Thyroid gland (tissue), 4 donors: ENCODE results near the gene PFN3. TPM values are rescaled to one million over a fixed set of nuclear protein-coding genes. Genes with fewer than 3 reads are reported as not detected.

Experiments used
- DNase-seq, 2 donors: peaks; one replicate each; pipeline ENCODE4 v3.0.0-alpha.2; 2019
- H3K27ac ChIP-seq, 3 donors: fragments of 200-600 bp; sonication (generic); 1 replicate in 2 of 3; 2 replicates in 1 of 3; pipeline ENCODE4 v1.5.1; 2016 to 2019; ENCODE audit warnings: mild to moderate bottlenecking in 1 of 3, moderate library complexity in 1 of 3
- H3K27me3 ChIP-seq: fragments of 200-600 bp; sonication (generic); one replicate; pipeline ENCODE4 v1.5.1; 2019
- H3K36me3 ChIP-seq, 2 donors: fragments of 200-600 bp; sonication (generic); one replicate each; pipeline ENCODE4 v1.5.1; 2016 to 2019
- H3K4me1 ChIP-seq, 2 donors: fragments of 200-600 bp; sonication (generic); one replicate each; pipeline ENCODE4 v1.5.1; 2017 to 2019
- H3K4me3 ChIP-seq, 3 donors: fragments of 200-600 bp; sonication (generic); replicated peaks in 1 of 3; 1 replicate in 2 of 3; 2 replicates in 1 of 3; pipeline ENCODE4 v1.5.1; 2016; ENCODE audit warnings: mild to moderate bottlenecking in 1 of 3
- H3K9me3 ChIP-seq: fragments of 200-600 bp; sonication (generic); one replicate; pipeline ENCODE4 v1.5.1; 2017
- CTCF ChIP-seq, 6 experiments: fragments of 200-600 bp in 3 of 6; fragments of 450-650 bp in 3 of 6; sonication (generic) in 3 of 6; IDR thresholded peaks; one replicate each; pipeline ENCODE4 v1.5.1; 2016 to 2019; ENCODE audit warnings: antibody characterized with exemption in 6 of 6, mild to moderate bottlenecking in 2 of 6, inconsistent platforms in 1 of 6, moderate library complexity in 1 of 6
- POLR2A ChIP-seq, 2 donors: fragments of 450-650 bp; IDR thresholded peaks; one replicate each; pipeline ENCODE4 v1.6.1; 2017; ENCODE audit warnings: antibody characterized with exemption in 2 of 2, mild to moderate bottlenecking in 2 of 2, moderate library complexity in 1 of 2
- WGBS, 2 donors: methylation state at CpG; one replicate each; pipeline ENCODE4 v1.1.5; 2017; 5-methylcytosine and 5-hydroxymethylcytosine counted together
- intact Hi-C: fragments of 100-400 bp; cut with DNase I; formaldehyde crosslinking; loops from one replicate; pipeline ENCODE4 v1.15.1; 2023
- total RNA-seq, 4 donors: library from RNA; depleted of rRNA; stranded (reverse); fragments of >200 nt; gene quantifications; one replicate each; pipeline ENCODE4 v1.2.3, GENCODE V29; 2016

PFN3 gene
- total RNA-seq, 4 donors from 2014 or later, result not detected

- WGBS, 2 donors, result 91 to 96% methylated on average over 3 of the region's 3 CpGs
- intact Hi-C loops, result no loop called here
- H3K27me3 ChIP-seq, result no peaks in the 10 kb centered on the region
- DNase-seq, result no peak
- H3K4me1 ChIP-seq, result no peaks in the 10 kb centered on the region
- no peak overlapping the region for H3K4me3 ChIP-seq
- no peak for TF ChIP-seq POLR2A (IDR thresholded peaks at IDR 0.05)
- TF ChIP-seq CTCF (IDR thresholded peaks at IDR 0.05), result no peak
- no peaks in the 10 kb centered on the region for H3K36me3 ChIP-seq
- no peaks in the 10 kb centered on the region for H3K9me3 ChIP-seq
- H3K27ac ChIP-seq, result no peak overlapping the region
Observed at GRCh38 chr5:177410575-177410974, 10.1 kb upstream of the PFN3 start.

GRCh38 chr5:177409043-177409801 is 8.8 kb upstream of the PFN3 start, which contains the start of gene F12:
F12 (minus strand) TSS chr5:177409564; CDS start chr5:177409527, 37 bp downstream.
- intact Hi-C loops, result no loop called here
- H3K4me1 ChIP-seq, result peaks cover 5 to 6% of the 10 kb centered on the region in 2 donors
- no peak within 1 kb of the TSS for H3K4me3 ChIP-seq
- no peak within 1 kb of the TSS for H3K27ac ChIP-seq
- TF ChIP-seq CTCF (IDR thresholded peaks at IDR 0.05) (no peak), POLR2A (IDR thresholded peaks at IDR 0.05) (no peak)
- H3K36me3 ChIP-seq, result no peaks in the 10 kb centered on the region
- DNase-seq, result no peak
- 81 to 88% methylated on average over 6 to 9 of the region's 9 CpGs for WGBS, 2 donors
- H3K27me3 ChIP-seq, result no peaks in the 10 kb centered on the region
- H3K9me3 ChIP-seq, result no peaks in the 10 kb centered on the region

- TF ChIP-seq CTCF (IDR thresholded peaks at IDR 0.05), result no peak
- H3K4me3 ChIP-seq, result no peak overlapping the region
- H3K27me3 ChIP-seq, result peaks cover 6% of the 10 kb centered on the region
- intact Hi-C loops, result no loop called here
- no peaks in the 10 kb centered on the region for H3K9me3 ChIP-seq
- no peak overlapping the region for H3K27ac ChIP-seq
- no peak for DNase-seq
- 54 to 87% methylated on average over 4 to 5 of the region's 5 CpGs for WGBS, 2 donors
- H3K4me1 ChIP-seq, result peaks cover 24 to 28% of the 10 kb centered on the region in 2 donors
- H3K36me3 ChIP-seq, result no peaks in the 10 kb centered on the region
Observed at GRCh38 chr5:177405805-177406204, 5.3 kb upstream of the PFN3 start.

GRCh38 chr5:177405312-177405711 is 4.9 kb upstream of the PFN3 start:
- Histone ChIP-seq H3K27me3 (peaks cover 11% of the 10 kb centered on the region), H3K36me3 (no peaks in the 10 kb centered on the region), H3K4me3 (no peak overlapping the region), H3K9me3 (no peaks in the 10 kb centered on the region), H3K27ac (no peak overlapping the region), H3K4me1 (peaks cover 24 to 31% of the 10 kb centered on the region in 2 donors)
- 92 to 95% methylated on average over 2 of the region's 2 CpGs for WGBS, 2 donors
- DNase-seq, result no peak
- intact Hi-C loops, result no loop called here
- no peak for TF ChIP-seq CTCF (IDR thresholded peaks at IDR 0.05)
- no peak for TF ChIP-seq POLR2A (IDR thresholded peaks at IDR 0.05)

- no peak overlapping the region for H3K27ac ChIP-seq
- no peak for TF ChIP-seq POLR2A (IDR thresholded peaks at IDR 0.05)
- no peak for TF ChIP-seq CTCF (IDR thresholded peaks at IDR 0.05)
- DNase-seq, result no peak
- no peaks in the 10 kb centered on the region for H3K36me3 ChIP-seq
- intact Hi-C loops, result loop anchor here (5.0 kb wide), 1 partner anchor 48 kb away; no protein-coding TSS in a partner anchor
- H3K4me1 ChIP-seq, result peaks cover 24 to 37% of the 10 kb centered on the region in 2 donors
- no peaks in the 10 kb centered on the region for H3K9me3 ChIP-seq
- WGBS, 2 donors, result 24 to 31% methylated on average over 14 of the region's 16 CpGs
- peaks cover 17% of the 10 kb centered on the region for H3K27me3 ChIP-seq
- peak overlapping the region in 1 of 3 donors; percentile 40 for H3K4me3 ChIP-seq
Observed at GRCh38 chr5:177404641-177405179, 4.2 kb upstream of the PFN3 start.
